CD4-positive, alpha-beta T cell treated with Interleukin-15 for 4 hours (primary cell): ENCODE data around the gene CHRNA9.
"Not testable (repeated sequence)": the region's sequence is repeated elsewhere in the genome, so short reads cannot be mapped to it uniquely, and the experiment has no call there.

Source experiments
- DNase-seq: peaks from one replicate; pipeline ENCODE4 v3.0.0-alpha.2; 2020; ENCODE audit warnings: low spot score

The CHRNA9 gene

GRCh38 chr4:40334591-40335524, at the start of gene CHRNA9:
Gene CHRNA9 (plus strand): TSS chr4:40335333. CDS start chr4:40335468, 135 bp downstream.
- no peak for DNase-seq

GRCh38 chr4:40285692-40286091, 49.4 kb upstream of the CHRNA9 start:
- no peak for DNase-seq

GRCh38 chr4:40288566-40288965, 46.6 kb upstream of the CHRNA9 start:
- no peak for DNase-seq

DNA sequence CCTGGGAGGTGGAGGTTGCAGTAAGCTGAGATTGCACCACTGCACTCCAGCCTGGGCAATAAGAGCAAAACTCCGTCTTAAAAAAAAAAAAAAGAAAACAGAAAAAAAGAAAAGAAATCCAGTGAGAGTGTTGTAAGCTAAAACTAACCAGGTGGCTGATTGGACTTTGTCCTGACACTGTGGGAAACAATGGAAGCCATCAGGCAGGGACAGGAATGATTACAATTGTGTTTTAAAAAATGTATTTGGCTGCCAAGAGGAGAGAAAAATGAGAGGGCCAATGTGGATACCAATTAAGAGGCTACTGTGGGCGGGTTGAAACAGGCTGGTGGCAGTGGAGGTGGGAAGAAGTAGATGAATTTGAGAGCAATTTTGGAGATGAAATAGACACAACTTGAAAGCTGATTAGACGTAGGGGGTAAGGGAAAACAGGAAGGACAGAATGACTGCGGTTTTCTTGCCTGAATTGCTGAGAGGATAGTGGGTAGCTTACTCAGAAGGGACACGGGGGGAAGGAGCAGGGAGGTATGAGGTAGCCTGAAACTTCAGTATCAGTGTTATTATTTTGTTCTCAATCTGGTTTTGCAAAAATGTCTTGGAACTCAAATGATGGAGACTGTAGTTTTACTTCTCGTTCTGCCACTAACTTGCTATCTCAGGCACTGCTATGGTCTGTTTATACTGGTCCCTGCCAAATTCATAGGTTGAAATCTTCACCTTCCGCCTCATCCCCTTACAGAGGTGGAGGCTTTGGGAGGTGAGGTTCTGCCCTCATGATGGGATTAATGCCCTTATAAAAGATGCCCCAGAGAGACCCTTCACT, 45.6 kb upstream of the CHRNA9 start:
- DNase-seq = no peak

GRCh38 chr4:40290611-40291186, 44.4 kb upstream of the CHRNA9 start:
- not testable (repeated sequence) for DNase-seq

DNA sequence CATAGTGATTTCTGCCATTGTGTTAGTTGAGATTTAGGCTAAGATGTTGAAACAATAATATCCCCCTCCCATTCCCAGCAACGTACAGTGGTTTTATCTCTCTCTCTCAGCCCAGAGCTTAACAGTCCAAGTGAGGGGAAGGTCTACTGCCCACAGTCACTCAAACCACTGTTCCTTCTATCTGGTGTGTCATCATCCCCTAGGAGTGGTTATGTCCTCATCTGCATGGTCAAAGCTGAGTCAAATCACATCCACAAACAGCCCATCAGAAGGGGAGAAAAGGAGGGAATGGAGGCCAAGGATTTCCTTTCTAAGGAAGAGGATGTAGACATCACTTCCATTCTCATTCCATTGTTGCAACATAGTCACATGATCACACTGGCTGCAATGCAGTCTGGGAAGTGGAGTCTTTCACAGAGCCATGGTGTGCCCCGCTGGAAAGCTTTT, 42.8 kb upstream of the CHRNA9 start:
- DNase-seq = no peak

- DNase-seq = no peak
Measured at GRCh38 chr4:40294339-40294738, 40.8 kb upstream of the CHRNA9 start.

DNA sequence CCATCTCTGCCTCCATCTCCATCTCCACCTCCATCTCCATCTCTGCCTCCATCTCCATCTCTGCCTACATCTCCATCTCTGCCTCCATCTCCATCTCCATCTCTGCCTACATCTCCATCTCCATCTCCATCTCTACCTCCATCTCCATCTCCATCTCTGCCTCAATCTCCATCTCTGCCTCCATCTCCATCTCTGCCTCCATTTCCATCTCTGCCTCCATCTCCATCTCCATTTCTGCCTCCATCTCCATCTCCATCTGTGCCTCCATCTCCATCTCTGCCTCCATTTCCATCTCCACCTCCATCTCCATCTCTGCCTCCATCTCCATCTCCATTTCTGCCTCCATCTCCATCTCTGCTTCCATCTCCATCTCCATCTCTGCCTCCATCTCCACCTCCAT, 40.1 kb upstream of the CHRNA9 start:
- not testable (repeated sequence) for DNase-seq

GRCh38 chr4:40295572-40295971, 39.6 kb upstream of the CHRNA9 start:
- no peak for DNase-seq

DNA sequence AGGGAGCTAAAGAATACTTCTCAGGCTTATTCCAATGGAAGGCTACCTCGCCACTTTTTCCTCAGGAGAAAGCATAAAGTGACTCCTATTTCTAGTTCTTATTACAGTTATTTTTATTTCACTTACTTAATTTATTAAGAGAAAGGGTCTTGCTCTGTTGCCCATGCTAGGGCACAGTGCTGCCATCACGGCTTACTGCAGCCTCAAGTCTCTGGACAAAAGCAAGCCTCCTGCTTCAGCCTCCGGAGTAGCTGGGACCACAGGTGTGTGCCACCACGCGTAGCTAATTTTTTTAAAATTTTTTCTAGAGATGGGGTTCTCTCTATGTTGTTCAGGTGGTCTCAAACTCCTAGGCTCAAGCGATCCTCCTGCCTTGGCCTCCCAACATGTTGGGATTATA, 36.0 kb upstream of the CHRNA9 start:
- no peak for DNase-seq

- DNase-seq = no peak
Measured at GRCh38 chr4:40299811-40300292, 35.3 kb upstream of the CHRNA9 start.

DNA sequence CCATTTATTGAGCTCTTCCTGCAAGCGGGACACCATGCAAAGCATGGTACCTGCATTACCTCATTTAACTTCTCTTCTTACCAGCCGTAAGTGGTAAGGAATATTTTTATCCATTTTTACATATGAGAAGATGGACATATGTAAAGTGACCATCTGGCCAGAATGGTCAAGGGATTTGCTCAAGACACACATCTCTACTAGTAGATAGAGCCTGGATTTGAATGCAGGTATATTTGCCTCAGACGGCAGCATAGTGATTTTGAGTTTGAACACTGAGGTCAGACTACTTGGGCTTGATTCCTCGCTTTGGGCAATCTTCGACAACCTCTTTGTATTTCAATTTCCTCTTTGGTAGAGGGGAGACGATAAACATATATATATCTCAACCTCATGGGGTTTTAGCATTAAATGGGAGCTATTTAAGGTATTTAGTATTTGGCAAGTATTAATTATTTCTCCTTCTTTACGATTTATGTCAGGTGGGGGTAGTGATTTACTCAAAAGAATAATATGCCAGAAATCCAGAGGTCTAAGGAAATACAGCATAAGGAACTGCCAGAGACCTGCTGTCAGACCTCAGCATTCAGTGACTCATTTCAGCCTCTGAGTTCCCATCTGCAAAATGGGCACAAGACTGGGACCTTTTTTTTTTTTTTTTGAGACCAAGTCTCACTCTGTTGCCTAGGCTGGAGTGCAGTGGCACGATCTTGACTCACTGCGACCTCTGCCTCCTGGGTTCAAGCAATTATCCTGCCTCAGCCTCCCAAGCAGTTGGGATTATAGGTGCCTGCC, 34.6 kb upstream of the CHRNA9 start:
- no peak for DNase-seq

DNA sequence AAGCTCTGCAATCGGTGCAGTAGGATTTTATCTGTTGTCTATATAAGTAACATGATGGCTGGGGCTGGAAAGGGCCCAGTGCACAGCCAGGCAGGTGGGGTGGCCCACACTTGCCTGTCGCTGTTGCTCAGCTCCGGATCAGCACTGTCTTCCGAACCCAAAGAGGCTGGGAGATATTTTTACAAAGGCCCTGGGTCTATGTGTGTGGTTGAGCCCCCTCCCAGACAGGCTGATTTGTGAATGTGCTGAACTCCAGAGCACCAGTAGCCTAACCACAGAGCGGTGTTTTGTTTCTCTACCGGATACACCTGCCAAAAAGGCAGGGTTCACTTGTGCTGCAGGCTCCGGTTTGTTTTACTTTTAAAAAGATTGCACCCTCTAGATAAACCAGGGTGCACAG, 33.5 kb upstream of the CHRNA9 start:
- DNase-seq = peak; percentile 80

GRCh38 chr4:40303751-40304150, 31.4 kb upstream of the CHRNA9 start:
- no peak for DNase-seq

- peak; percentile 50 for DNase-seq
Measured at GRCh38 chr4:40305328-40306170, 29.6 kb upstream of the CHRNA9 start.

GRCh38 chr4:40306226-40306625, 28.9 kb upstream of the CHRNA9 start:
- DNase-seq = no peak

DNA sequence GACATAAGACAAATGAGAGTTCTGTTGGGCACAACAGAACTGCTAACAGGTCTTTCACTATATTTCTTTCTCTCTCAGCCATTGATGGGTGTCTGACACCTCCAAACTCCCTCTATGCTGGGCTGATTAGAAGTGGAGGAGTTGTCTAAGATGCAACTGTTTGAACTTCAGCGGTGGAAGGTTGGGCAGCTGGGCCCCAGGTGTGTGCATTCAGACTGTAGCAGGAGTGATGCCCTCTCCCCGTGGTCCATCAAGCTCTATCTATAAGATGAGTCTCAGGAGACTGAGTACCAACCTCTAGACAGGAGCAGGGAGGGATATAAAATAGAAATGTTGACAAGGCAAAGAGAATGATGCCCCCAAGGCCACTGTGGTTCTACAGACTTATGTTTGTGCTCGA, 28.2 kb upstream of the CHRNA9 start:
- no peak for DNase-seq

GRCh38 chr4:40307627-40308497, 27.3 kb upstream of the CHRNA9 start:
- DNase-seq = peak; percentile 79

DNA sequence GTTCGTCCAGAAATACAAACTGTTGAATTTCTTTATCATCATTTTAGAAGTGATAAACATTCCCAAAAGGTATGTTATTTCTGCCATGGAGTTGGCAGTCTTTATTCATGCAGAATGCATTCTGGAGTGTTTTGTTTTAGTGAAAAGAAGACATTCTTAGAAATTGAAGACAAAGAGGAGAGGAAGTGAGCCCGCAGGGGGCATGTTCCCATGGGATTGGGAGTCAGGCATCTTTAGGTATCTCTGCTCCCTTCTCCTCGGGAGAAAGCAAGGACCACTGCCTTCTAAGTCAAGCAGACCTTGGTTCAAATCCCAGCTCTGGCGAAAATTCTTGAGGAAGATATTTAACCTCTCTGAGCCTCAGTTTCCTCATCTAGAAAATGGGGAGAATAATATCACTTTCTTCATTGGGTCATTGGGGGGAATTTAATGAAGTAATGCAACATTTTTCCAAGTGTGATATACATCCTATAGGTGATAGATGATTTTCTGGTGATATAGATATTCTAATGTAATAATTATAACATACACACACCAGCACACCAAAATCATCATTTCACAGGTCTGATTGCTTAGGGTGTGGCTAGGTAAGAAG, 26.5 kb upstream of the CHRNA9 start:
- DNase-seq = no peak
